Renal cortex interstitium (tissue), 11 donors: ENCODE measurements around the gene DDX55. TPM values are rescaled to one million over a fixed set of nuclear protein-coding genes. Genes with fewer than 3 reads are reported as not detected.
A peak's percentile ranks its signal among the peaks of the same experiment; 100 is the strongest.
"Not testable (repeated sequence)": the region's sequence is repeated elsewhere in the genome, so short reads cannot be mapped to it uniquely, and the experiment has no call there.

ENCODE experiments used
- DNase-seq, 11 donors: peaks; one replicate each; pipeline ENCODE4 v3.0.0-alpha.2; 2013; ENCODE audit warnings: low read depth in 9 of 11, low spot score in 4 of 11; ENCODE audit errors: extremely low read depth in 1 of 11
- polyA plus RNA-seq, 3 donors: library from polyadenylated mRNA; unstranded; fragments of 120-200 nt; gene quantifications; one replicate each; pipeline ENCODE4 v1.2.1, GENCODE V29; 2013; ENCODE audit not compliant: insufficient read length in 3 of 3

Gene DDX55
- polyA plus RNA-seq, 3 donors, result 24.8 to 45.9 (median 31.2) TPM

DNA sequence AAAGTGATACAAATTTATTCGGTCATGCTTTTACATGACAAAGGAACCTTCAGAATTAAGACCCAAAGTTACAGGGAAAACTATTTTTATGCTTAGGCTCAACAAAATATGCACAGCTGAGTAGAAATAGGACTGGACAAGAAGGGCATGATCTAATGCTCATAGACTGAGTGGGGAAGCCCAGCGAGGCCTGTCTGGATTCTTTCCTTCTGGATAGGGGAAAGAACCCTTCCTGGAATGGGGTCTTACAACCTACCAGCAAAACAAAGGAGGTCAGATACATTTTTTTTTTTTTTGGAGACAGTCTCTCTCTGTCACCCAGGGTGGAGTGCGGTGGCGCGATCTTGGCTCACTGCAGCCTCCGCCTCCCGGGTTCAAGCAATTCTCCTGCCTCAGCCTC, 2.2 kb upstream of the DDX55 start:
- DNase-seq, result no peak

DNA sequence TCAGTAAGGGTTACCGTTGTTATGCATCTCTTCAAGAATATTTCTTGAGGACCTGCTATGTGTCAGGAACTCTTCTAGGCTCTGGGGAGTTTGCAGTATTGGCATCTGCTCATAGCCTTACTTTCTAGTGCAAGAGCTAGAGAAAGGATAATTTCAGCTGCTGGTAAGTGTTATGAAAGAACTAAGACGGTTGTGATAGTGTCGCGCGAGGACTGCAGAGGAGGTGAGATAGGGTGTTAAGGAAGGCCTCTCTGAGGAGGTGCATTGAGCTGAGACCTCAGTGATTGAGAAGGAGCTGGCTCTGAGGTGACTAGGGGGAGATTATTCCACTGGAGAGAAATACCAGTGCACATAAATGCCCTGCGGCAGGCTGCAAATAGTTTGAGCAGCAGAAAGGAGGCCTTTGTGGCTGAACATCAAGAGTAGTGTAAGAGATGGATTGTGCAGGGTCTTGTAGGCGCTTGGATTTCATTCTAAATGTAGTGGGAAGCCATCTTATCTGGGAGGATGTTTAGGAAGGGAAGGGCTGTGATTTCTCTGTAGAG, 824 bp downstream of the DDX55 start:
- DNase-seq, result no peak

DNA sequence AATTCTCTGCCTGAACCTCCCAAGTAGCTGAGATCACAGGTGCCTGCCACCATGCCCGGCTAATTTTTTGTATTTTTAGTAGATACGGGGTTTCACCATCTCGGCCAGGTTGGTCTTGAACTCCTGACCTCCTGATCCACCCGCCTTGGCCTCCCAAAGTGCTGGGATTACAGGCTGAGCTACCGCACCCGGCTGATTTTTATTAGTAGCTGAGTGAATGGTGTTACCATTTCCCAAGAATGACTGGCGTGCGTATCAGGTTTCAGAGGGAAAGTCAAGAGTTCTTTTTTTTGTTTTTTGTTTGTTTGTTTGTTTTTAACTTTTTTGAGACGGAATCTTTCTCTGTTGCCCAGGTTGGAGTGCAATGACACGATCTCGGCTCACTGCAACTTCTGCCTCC, 1.6 kb downstream of the DDX55 start:
- DNase-seq, result not testable (repeated sequence)

DNA sequence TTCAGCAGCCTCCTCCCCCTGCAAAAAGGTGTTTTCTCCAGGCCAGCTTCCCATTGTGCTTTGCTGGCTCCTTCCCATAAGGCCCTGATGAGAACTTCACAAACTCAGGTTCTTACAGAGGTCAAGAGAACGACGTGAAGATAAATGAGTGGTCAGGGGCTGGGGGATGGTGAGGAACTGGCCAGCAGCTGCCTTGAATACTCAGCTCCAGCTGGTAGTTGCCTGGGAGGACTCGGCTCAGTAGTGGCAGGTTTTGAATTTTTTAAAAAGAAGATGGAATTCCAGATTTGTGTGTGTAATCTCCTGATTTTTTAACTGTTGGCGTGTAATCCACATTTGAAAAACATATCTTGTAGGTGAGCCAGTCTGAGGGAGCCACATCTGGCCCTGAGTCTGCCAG, 5.9 kb downstream of the DDX55 start:
- DNase-seq, result no peak

DNA sequence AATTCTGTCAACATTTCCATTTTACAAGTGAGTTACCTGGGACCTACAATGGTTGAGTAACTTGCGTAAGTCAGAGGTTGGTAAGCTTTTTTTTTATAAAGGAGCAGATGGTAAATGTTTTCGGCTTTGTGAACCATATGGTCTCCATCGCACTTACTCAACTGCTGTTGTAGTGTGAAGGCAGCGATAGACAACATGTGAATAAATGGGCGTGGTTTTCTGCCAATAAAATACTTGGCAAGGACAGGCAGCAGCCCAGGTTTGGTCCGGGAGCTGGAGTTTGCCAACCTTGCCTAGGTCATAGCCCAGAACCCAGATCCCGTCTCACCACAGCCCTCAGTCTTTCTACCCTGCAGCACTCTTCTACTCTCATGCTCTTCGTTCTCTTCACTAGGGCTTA, 6.3 kb downstream of the DDX55 start:
- DNase-seq, result no peak

DNA sequence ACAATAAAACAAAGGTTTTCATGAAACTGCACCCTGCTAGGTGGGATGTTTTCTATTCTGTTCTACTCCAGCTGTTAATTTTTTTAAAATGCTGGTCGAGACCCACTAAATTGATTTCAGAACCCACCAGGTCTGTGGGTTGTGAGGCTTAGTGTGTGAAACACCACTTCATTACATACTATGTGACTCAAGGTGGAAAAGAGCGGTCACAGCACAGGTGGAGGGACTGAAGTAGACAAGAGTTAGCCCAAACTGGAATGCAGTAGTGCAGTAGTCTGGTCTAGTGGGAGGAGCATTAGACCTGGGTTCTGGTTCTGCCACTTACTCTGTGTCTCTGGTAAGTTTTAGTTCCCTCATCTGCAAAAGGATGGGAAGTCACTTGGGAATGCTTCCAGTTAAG, 12.2 kb downstream of the DDX55 start:
- DNase-seq, result no peak

DNA sequence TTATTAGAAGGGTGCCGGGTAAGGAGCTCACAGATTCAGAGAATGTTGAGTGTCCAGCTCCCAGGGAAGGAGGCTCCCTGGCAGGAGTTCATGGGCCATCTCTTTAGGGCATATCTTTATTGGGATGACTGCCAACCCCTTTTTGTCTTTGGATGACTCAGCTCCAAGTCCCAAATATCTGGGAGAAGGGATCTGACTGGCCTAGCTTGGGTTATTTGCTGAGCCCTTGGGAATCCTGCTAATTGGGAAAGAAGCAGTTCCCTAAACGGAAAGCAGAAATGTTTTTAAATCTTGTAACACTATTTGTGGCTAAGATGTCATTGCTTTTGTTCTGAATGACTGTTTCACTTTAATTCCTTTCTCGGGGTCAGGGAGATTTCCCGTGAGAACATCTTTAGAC, 12.6 kb downstream of the DDX55 start:
- DNase-seq, result no peak

DNA sequence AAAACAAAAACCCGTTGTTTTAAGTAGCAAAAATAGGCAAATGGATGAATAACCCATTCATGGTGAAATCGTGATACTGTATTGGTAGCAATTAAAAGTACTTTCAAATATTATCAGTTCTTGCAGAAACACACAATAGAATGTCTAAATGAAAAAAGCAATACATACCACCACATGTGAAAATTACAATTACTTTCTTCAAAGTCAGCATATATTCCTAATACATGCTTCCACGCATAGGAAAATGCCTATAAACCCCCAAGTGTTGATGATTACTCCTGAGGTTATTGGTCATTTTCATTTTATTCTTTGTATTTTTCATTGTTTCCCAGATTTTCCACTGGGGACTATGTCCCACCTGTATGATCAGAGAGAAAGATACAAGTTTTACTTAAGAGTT, 15.2 kb downstream of the DDX55 start:
- DNase-seq, result no peak

DNA sequence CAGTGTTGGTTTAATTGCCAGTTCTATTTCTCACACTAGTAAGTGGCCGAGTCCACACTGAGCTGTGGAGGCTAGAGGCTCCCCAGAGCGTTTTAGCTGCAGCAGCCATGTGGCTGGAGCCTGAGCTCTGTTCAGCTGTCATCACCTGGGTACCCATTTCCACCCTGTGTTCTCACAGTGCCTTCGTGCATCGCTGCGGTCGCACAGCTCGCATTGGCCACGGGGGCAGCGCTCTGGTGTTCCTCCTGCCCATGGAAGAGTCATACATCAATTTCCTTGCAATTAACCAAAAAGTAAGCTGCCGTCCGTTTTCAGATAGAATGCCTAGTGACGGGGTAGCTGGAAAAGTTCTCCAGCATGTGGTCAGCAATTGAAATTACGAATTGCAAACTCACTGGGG, 15.7 kb downstream of the DDX55 start:
- no peak for DNase-seq

DNA sequence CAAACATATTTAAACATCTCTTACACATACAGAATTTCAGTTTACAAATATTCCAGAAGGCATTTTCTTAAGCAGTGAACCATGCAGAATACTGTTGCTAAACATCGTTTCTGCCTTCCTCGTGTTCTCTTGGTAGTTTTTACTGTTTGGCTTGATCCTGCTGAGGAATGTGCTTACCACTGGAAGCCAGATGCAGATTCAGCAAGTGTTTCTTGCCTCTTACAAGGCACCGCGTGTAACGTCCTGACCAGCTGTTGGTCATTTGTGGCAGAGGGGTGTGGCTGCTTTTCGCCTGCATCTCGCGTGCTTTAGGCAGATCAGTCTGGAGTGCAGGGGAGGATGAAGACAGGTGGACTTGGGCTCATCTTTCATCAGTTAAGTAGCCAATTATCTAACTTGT, 19.2 kb downstream of the DDX55 start:
- DNase-seq, result no peak

DNA sequence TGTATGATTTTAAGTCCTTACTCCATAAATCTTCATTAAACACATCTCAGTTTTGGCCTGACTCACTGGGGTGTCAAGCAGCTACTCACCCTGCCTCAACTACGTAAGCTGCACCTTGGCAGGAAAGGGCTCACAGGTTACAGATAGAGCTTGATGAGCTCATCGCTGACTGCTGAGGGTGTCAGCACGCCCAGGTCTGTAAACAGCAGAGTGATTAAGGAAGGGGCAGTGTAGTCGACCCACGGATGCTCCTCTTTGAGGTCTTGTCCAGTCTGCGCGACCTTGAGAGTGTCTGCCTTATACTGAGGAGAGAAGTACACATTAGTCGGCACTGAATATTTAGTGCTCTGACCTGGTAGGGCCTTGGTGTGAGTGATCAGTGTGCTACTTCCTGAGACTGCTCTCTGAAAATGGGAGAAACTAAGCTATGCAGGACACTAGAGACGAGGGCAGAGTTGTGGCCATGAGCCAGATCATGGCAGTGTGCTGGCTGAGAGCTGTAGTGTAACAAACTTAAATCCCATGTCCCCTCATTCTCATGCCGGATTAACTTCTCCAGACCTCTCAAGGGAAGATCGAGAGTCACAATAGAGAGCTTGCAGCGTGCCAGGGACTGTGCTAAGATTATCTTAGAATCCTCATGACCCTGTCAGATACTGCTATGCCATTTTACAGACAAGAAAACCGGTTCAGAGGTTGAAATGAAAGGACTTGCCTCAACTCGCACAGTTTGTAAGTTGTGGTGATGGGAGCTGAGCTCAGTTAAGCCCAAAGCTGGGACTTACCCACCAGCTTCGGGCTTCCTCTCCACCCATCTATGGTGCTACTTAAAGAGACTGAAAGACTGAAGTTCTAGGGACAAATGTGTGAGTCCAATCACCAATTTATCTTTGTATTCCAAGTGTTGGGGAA, 20.0 kb downstream of the DDX55 start:
- no peak for DNase-seq

DNA sequence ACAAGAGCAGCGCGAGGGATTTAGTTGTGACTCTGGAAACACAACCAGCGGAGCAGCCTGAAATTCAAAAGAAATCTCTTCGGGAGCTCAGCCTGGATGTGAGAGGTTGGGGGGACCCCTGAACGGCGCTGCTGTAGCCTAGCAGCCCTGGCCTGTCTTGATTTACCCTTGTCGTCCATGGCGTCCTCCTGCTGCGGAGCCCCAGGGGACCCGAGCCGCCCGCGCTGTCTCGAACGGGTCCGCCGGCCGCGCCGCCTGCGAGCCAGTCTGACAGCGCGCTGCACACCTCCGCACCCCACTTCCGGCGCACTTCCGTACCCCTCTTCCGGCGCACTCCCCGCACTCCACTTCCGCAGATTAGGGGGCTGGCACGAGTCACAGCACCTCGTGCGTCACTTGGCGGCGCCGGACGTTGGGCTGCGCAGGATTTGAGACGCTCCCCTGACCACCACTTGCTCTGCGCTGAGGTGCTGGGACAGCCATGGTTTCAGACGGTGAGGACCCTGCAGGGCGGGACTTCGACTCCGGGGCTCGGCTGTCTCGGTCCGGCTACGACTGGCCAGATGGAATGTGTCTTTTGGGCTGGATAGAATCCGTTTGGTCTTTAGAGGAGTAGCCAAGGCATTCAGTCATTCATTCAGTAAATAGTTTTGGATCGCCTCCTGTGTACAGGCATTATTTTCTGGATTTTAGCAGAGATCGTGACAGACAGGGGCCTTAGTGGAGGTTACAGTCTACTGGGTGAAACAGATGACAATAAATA, 31.7 kb downstream of the DDX55 start, which contains the start of the genes EIF2B1 and GTF2H3:
Gene EIF2B1 (minus strand): TSS at position 308 of the 763 bp plus-strand sequence. CDS start 129 bp downstream, at position 179.
Gene GTF2H3 (plus strand): TSS at position 451 of the 763 bp plus-strand sequence. CDS start 31 bp downstream, at position 482.
- DNase-seq, result peak; percentile 90 to 97 (median 96)

DNA sequence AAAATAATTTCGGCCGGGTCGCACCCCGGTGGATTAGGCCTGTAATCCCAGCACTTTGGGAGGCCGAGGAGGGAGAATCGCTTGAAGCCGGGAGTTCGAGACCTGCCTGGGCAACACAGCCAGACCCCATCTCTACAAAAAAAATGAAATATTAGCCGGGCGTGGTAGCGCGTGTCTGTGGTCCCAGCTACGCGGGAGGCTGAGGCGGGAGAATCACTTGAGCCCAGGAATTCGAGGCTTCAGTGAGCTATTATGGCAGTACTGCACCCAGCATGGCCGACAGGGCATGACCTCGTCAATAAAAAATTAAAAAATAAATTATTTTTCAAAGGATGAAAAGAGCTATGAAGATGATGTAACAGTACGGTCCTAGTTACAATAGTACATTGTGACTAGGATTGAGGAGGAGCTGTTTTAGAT, 32.3 kb downstream of the DDX55 start:
- DNase-seq, result no peak

DNA sequence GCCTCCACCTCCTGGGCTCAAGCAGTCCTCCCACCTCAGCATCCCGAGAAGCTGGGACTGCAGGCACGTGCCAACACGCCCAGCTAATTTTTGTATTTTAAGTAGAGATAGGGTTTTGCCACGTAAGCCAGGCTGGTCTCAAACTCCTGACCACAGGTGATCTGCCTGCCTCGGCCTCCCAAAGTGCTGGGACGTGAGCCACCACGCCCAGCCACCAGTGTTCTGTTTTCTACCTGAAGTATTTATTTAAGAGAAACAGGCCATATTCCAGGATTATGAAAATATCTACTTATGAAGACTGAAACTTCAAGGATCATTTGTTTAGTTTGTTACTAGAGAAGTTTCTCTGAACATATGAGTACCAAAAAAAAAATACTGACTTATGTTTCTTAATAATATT, 42.0 kb downstream of the DDX55 start:
- DNase-seq, result no peak

DNA sequence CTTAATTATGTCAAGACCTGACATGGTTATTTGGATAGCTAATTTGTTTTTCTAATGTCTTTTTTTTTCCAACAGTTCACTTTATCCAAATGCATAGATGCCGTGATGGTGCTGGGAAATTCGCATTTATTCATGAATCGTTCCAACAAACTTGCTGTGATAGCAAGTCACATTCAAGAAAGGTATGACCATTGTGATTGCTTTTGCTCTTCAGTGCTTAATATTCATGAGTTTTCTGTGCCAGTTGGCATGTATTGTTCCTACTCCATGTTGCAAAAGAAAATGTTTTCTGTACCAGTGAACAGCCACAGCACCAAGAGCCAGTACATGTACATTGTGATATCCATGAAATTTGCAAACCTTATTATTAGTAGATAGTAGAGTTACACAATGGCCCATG, 43.5 kb downstream of the DDX55 start:
- no peak for DNase-seq

DNA sequence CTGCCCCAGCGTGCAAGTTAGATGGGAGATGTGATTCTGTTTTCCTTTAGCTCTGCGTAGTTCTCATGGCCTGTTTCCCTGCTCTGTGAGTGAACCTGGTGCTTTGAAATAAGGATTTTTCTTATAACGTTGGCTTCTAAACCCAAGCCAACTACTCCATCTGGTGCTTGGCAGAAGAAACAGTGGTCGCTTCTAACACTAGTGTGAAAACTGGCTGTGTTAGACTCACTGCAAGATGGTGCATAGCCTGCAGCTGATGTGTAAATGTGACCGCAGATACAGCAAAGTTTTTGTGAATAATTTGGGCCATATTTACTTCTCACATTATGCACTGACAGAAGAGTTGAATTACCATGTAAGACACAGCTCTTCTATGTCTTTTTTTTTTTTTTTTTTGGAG, 44.0 kb downstream of the DDX55 start:
- DNase-seq, result no peak

DNA sequence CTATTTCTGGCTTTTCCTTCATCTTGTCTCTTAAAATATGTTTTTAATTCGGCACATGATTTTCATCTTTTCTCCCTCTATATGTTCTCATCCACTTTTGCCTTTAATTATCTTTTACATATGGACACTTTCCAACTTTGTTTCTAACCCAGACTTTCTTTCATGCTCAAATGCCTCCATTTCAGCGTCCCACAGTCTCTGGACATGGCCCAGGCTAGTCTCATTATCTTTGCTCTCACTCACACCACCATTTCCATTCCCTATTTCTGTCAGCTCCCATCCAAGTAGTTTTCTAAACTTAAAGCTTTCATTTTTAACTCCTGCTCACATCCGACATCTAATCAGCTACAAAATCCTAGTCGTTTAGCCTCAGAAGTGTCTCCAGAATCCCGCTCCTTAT, 46.5 kb downstream of the DDX55 start:
- no peak for DNase-seq

DNA sequence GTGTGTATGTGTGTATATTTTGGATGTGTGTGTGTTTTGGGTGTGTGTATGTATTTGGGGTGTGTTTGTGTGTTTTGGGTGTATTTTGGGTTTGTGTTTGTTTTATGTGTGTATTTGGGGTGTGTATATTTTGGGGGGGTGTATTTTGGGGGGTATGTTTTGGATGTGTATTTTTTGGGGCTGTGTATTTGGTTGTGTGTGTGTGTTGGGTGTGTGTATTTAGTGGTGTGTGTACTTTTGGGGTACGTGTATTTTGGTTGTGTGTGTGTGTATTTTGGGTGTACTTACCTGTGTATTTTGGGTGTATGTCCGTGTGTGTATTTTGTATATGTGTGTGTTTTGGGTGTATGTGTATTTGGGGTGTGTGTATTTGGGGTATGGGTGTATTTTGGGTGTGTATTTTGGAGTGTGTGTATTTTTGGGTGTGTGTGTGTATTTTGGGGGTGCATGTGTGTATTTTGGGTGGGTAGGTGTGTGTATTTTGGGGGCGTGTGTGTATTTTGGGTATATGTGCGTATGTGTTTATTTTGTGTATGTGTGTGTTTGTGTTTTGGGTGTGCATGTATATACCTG, 52.3 kb downstream of the DDX55 start:
- DNase-seq, result no peak

DNA sequence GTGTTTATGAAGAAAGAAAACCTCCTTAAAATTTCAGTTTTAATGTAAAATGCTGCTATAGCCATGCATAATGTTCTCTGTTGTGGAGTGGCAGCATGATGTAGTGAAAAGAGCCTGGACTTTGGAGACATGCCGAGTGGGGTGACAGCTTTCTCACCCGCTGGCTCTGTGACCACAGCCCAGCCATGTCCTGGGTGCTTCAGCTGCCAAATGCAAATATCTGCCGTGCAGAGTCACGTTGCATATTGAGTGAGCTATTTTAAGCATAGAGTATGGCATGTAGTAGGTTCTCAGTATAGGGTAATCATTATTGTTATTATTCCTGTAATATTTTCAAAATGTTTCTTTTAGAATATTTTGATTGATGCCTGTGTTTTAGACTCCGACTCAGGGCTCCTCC, 53.5 kb downstream of the DDX55 start:
- no peak for DNase-seq

DNA sequence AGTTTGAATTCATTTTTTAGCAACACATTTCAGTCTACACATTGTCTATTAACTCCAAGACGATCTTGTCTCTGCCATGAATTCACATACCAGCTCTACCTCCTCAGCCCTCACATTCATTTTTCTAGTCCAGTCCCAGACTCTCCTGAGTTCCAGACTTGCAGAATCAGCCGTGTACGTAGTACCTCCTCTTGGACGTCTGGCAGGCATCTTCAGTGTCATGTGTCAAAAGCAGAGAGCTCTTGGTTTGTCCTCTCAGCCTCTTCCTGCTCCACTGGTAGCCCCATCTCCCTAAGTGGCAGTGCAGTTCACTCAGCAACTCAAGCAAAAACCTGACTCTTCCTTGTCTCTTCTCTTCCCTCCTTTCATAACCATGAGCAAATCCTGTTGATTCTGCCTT, 54.5 kb downstream of the DDX55 start:
- no peak for DNase-seq
